Fibroblast of lung (primary cell): ENCODE measurements around the gene SFT2D2.

ENCODE experiments used
- EZH2 ChIP-seq: IDR thresholded peaks from 2 replicates; pipeline ENCODE4 v1.5.1; 2012; ENCODE audit warnings: low read length, control low read depth, mild to moderate bottlenecking; ENCODE audit errors: missing control alignments
- TF ChIP-seq, protein P1 (sequence below), 2 donors: IDR thresholded peaks in 1 of 2; conservative IDR thresholded peaks in 1 of 2; 1 replicate in 1 of 2; 2 replicates in 1 of 2; pipeline ENCODE4 v1.5.1; 2011 to 2012; ENCODE audit warnings: low read length in 2 of 2, control low read depth in 1 of 2, inconsistent platforms in 1 of 2, low read depth in 1 of 2, mild to moderate bottlenecking in 1 of 2

DNA sequence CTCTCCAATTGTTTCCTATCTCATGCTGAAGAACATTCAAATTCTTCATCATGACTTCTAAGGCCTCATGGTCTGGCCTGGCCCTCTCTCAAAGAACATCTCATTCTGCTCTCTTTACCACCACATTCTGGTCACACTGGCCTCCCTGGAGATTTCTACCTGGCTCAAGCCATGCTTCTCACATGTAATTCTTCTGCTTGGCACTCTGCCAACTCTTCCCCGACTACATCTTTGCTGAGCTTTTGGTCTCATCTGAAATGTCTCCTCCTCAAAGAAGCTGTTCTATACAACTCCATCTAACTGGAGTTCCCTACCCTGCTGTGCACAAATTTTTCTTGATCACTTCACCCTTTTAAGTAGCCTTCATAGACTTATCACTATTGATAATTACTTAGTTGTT lies 53.4 kb downstream of the SFT2D2 start:
- TF ChIP-seq, protein P1, sequence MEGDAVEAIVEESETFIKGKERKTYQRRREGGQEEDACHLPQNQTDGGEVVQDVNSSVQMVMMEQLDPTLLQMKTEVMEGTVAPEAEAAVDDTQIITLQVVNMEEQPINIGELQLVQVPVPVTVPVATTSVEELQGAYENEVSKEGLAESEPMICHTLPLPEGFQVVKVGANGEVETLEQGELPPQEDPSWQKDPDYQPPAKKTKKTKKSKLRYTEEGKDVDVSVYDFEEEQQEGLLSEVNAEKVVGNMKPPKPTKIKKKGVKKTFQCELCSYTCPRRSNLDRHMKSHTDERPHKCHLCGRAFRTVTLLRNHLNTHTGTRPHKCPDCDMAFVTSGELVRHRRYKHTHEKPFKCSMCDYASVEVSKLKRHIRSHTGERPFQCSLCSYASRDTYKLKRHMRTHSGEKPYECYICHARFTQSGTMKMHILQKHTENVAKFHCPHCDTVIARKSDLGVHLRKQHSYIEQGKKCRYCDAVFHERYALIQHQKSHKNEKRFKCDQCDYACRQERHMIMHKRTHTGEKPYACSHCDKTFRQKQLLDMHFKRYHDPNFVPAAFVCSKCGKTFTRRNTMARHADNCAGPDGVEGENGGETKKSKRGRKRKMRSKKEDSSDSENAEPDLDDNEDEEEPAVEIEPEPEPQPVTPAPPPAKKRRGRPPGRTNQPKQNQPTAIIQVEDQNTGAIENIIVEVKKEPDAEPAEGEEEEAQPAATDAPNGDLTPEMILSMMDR (conservative IDR thresholded peaks at IDR 0.05 in 1 of 2, IDR thresholded peaks at IDR 0.05 in 1 of 2; ENCODE audit: low read depth in 1 of 2, low read length in 2 of 2): no peak
- TF ChIP-seq EZH2: no peak
